ENCODE data around the gene RELN. TPM values are rescaled to one million over a fixed set of nuclear protein-coding genes. Genes with fewer than 3 reads are reported as not detected.

Gene RELN
- total and polyA plus RNA-seq, 9 of the 15 experiments (the other 6 are each of a cell fraction or from before 2014, with no cell fraction given): 12.9 to 43.2 (median 18.1) TPM

GRCh38 chr7:103549786-103550185 lies 439.7 kb downstream of the RELN start:
- Histone ChIP-seq H3K9ac (ENCODE audit: insufficient read depth in 1 of 2, low read depth in 2 of 2, low read length in 2 of 2) (no peak overlapping the region), H2AFZ (ENCODE audit: low read depth, low read length) (no peak overlapping the region), H3K27me3 (ENCODE audit: control insufficient read depth in 2 of 2, insufficient read depth in 2 of 2, low read length in 2 of 2) (no peaks in the 10 kb centered on the region), H3K27ac (ENCODE audit: extremely low read depth, low read depth, low read length) (no peak overlapping the region), H3K4me3 (no peak overlapping the region), H3K4me2 (ENCODE audit: insufficient read depth, low read length) (no peak overlapping the region), H3K9me1 (ENCODE audit: control insufficient read depth, insufficient read depth, low read length) (no peaks in the 10 kb centered on the region), H3K9me3 (replicated peaks; ENCODE audit: control insufficient read depth, insufficient read depth, low read depth, low read length) (no peaks in the 10 kb centered on the region), H3K4me1 (replicated peaks in 1 of 2; ENCODE audit: control insufficient read depth in 2 of 2, insufficient read depth in 2 of 2, low read length in 2 of 2) (no peaks in the 10 kb centered on the region), H4K20me1 (replicated peaks; ENCODE audit: control insufficient read depth, insufficient read depth, low read length) (no peaks in the 10 kb centered on the region), H3K36me3 (ENCODE audit: control insufficient read depth, insufficient read depth, low read length) (peaks cover 17% of the 10 kb centered on the region), H3K79me2 (ENCODE audit: control insufficient read depth, insufficient read depth, low read length) (no peaks in the 10 kb centered on the region)
- ATAC-seq: peak; percentile 76
- in situ Hi-C loops (cut with MboI) (loop anchor here (25.0 kb wide), 1 partner anchor 1363 kb away; no protein-coding TSS in a partner anchor), intact Hi-C loops (cut with micrococcal nuclease) (no loop called here)
- BruUV-seq (replicated peaks): no TSS peak
- DNase-seq (ENCODE audit: extremely low read depth in 1 of 4, low spot score in 3 of 4): peak in 1 of 4 experiments; percentile 9
- ChIA-PET POLR2A (no interaction called here), CTCF (ENCODE audit: low intra/inter-chr PET ratio) (no interaction called here)
- WGBS (ENCODE audit: insufficient coverage, low coverage, missing lambda C conversion rate): 23% methylated on average over 2 of the region's 2 CpGs
- no peak for FAIRE-seq
- TF ChIP-seq MCM5 (IDR thresholded peaks at IDR 0.05; ENCODE audit: low read depth) (no peak), ZBTB17 (CRISPR knock-in tag; IDR thresholded peaks at IDR 0.05) (no peak), ARID1B (IDR thresholded peaks at IDR 0.05) (peak; percentile 51; the same call in 1 of the 2 replicates), TRIM24 (IDR thresholded peaks at IDR 0.05) (peak in 1 of 2 experiments; percentile 26; a peak in 1 of 4 replicates), ZNF316 (IDR thresholded peaks at IDR 0.05) (peak; percentile 88), MAFF (IDR thresholded peaks at IDR 0.05; ENCODE audit: low read length) (peak; percentile 46; the same call in 1 of the 2 replicates), C11orf30 (IDR thresholded peaks at IDR 0.05; ENCODE audit: low read depth) (peak; percentile 86), MAFK (IDR thresholded peaks at IDR 0.05; ENCODE audit: low read length) (peak; percentile 33; the same call in 1 of the 2 replicates), GABPA (tag; conservative IDR thresholded peaks at IDR 0.05; ENCODE audit: low read depth) (0 out of 2 replicates have a peak, but pooled peaks have one; percentile 28), DPF2 (IDR thresholded peaks at IDR 0.05) (peak; percentile 38; the same call in 1 of the 2 replicates), CGGBP1 (CRISPR knock-in tag; IDR thresholded peaks at IDR 0.05) (no peak), RCOR1 (IDR thresholded peaks at IDR 0.05; ENCODE audit: borderline replicate concordance in 1 of 2, low read depth in 2 of 2, low read length in 2 of 2) (peak in 1 of 2 experiments; percentile 14; a peak in 1 of 4 replicates), CBX2 (IDR thresholded peaks at IDR 0.05; ENCODE audit: insufficient read depth, low read length, poor library complexity, severe bottlenecking) (no peak), ZBTB26 (CRISPR knock-in tag; IDR thresholded peaks at IDR 0.05) (no peak), MEF2D (tag; conservative IDR thresholded peaks at IDR 0.05; ENCODE audit: low read depth) (no peak), FOXJ2 (tag; IDR thresholded peaks at IDR 0.05) (peak; percentile 36; the same call in 1 of the 2 replicates), ZNF592 (IDR thresholded peaks at IDR 0.05) (0 out of 2 replicates have a peak, but pooled peaks have one; percentile 10), FOXM1 (IDR thresholded peaks at IDR 0.05; ENCODE audit: low read depth) (peak; percentile 56; the same call in 1 of the 2 replicates), FOXM1 (CRISPR knock-in tag; IDR thresholded peaks at IDR 0.05; ENCODE audit: low read depth) (no peak)
